AG09309 (cell line): ENCODE measurements around the gene DTX3.

Experiments used
- DNase-seq: peaks from one replicate; pipeline ENCODE4 v3.0.0-alpha.2; 2010; ENCODE audit warnings: low read depth
- H3K4me3 ChIP-seq: 2 replicates; pipeline ENCODE4 v1.5.1; 2011; ENCODE audit warnings: mild to moderate bottlenecking, low read depth, low read length, moderate library complexity; ENCODE audit not compliant: control insufficient read depth
- TF ChIP-seq, protein P1 (sequence below): IDR thresholded peaks from 2 replicates; pipeline ENCODE4 v1.5.1; 2011; ENCODE audit warnings: mild to moderate bottlenecking, low read depth, low read length, inconsistent platforms; ENCODE audit not compliant: insufficient read depth, control insufficient read depth; ENCODE audit errors: missing control alignments

The DTX3 gene

GRCh38 chr12:57624441-57625220 is 20.0 kb downstream of the DTX3 start:
- no peak for DNase-seq
- H3K4me3 ChIP-seq, result no peak overlapping the region
- TF ChIP-seq, protein P1, sequence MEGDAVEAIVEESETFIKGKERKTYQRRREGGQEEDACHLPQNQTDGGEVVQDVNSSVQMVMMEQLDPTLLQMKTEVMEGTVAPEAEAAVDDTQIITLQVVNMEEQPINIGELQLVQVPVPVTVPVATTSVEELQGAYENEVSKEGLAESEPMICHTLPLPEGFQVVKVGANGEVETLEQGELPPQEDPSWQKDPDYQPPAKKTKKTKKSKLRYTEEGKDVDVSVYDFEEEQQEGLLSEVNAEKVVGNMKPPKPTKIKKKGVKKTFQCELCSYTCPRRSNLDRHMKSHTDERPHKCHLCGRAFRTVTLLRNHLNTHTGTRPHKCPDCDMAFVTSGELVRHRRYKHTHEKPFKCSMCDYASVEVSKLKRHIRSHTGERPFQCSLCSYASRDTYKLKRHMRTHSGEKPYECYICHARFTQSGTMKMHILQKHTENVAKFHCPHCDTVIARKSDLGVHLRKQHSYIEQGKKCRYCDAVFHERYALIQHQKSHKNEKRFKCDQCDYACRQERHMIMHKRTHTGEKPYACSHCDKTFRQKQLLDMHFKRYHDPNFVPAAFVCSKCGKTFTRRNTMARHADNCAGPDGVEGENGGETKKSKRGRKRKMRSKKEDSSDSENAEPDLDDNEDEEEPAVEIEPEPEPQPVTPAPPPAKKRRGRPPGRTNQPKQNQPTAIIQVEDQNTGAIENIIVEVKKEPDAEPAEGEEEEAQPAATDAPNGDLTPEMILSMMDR, result no peak

GRCh38 chr12:57625261-57626032 is 20.8 kb downstream of the DTX3 start:
- DNase-seq, result no peak
- TF ChIP-seq, protein P1, result no peak
- H3K4me3 ChIP-seq, result no peak overlapping the region

GRCh38 chr12:57626111-57626920 is 21.7 kb downstream of the DTX3 start:
- TF ChIP-seq, protein P1, result no peak
- no peak for DNase-seq
- H3K4me3 ChIP-seq, result no peak overlapping the region

DNA sequence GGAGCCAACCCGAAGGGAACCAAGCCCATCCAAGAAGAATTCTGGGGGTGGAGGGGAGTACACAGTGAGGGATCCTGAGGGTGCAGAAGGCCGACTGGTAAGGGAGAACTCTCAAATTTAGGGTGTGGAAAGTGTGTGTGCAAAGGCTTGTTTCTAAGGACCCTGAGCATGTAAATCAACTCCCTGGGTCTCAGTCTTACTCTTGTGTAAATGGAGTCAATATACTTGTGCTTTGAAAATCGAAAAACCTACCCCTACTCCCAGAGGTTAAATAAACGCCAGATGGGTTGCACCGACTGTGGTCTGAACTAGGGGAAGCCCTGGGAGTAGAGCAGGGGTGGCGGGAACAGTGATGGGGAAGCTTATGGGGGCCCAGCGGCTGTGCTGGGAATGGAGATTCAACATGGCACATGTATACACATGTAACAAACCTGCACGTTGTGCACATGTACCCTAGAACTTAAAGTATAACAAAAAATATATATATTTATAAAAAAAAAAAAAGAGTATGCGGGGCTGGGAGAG is 22.4 kb downstream of the DTX3 start:
- no peak for DNase-seq

GRCh38 chr12:57627501-57628279 is 23.1 kb downstream of the DTX3 start:
- TF ChIP-seq, protein P1, result no peak
- no peak overlapping the region for H3K4me3 ChIP-seq
- no peak for DNase-seq

More for the DNA sequence above, 22.4 kb downstream of the DTX3 start:
- H3K4me3 ChIP-seq, result no peak overlapping the region
- TF ChIP-seq, protein P1, result no peak
